Loucy (cell line): Measurements from ENCODE around the gene DENND2A.

Source experiments
- EZH2phosphoT487 ChIP-seq: fragments of 200-600 bp; IDR thresholded peaks from 2 replicates; pipeline ENCODE4 v1.6.1; 2018; ENCODE audit warnings: antibody characterized with exemption, mild to moderate bottlenecking, moderate library complexity, borderline replicate concordance
- TF ChIP-seq, protein P1 (sequence below): fragments of 200-600 bp; sonication (generic); conservative IDR thresholded peaks from 2 replicates; pipeline ENCODE4 v1.5.1; 2014; ENCODE audit warnings: mild to moderate bottlenecking, antibody characterized with exemption, low read length

DNA sequence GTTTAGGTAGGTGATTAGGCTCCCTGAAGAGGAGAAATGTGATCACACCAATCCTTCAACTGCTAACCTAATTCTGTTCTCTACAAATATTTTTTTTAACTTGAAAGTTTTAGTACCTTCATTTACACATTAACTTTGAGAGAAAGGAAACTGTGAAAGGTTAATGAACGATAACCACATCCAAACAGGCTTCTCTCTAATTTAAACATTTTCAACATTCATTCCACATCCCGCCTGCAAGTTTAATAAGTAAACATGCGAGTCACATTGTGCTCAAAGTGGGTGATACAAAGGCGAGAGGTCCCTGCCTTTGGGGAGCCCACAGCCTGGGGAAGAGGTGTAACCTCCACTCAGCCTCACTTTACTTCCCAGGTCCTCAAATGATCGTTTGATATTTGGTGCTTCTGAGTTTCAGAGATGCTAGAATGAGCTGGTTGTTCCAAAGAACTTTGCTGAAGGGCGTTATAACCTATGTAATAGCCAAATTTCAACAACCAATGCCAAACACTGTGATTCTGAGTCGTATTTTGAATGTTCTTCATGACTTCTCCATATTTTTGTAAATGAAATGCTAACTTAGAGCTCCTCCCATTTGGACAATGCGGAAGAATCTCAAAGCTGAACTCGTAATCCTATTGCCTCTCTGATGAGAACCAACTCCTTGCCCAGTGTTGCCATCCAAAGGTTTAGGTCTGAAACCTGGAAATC, 47.5 kb downstream of the DENND2A start:
- TF ChIP-seq, protein P1, sequence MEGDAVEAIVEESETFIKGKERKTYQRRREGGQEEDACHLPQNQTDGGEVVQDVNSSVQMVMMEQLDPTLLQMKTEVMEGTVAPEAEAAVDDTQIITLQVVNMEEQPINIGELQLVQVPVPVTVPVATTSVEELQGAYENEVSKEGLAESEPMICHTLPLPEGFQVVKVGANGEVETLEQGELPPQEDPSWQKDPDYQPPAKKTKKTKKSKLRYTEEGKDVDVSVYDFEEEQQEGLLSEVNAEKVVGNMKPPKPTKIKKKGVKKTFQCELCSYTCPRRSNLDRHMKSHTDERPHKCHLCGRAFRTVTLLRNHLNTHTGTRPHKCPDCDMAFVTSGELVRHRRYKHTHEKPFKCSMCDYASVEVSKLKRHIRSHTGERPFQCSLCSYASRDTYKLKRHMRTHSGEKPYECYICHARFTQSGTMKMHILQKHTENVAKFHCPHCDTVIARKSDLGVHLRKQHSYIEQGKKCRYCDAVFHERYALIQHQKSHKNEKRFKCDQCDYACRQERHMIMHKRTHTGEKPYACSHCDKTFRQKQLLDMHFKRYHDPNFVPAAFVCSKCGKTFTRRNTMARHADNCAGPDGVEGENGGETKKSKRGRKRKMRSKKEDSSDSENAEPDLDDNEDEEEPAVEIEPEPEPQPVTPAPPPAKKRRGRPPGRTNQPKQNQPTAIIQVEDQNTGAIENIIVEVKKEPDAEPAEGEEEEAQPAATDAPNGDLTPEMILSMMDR = no peak
- TF ChIP-seq EZH2phosphoT487 = no peak
